GM18499 (cell line): ENCODE results near the gene RANBP9.

Experiments used
- ATAC-seq: cut with Tn5 transposase; IDR thresholded peaks from one replicate; pipeline ENCODE4 v1.9.1; 2021; ENCODE audit warnings: moderate number of reproducible peaks; ENCODE audit not compliant: insufficient read depth, unreplicated experiment

Gene RANBP9

GRCh38 chr6:13574149-13574570 lies 137.5 kb downstream of the RANBP9 start:
- ATAC-seq: peak; percentile 43

GRCh38 chr6:13573669-13574110 lies 137.9 kb downstream of the RANBP9 start:
- no peak for ATAC-seq

DNA sequence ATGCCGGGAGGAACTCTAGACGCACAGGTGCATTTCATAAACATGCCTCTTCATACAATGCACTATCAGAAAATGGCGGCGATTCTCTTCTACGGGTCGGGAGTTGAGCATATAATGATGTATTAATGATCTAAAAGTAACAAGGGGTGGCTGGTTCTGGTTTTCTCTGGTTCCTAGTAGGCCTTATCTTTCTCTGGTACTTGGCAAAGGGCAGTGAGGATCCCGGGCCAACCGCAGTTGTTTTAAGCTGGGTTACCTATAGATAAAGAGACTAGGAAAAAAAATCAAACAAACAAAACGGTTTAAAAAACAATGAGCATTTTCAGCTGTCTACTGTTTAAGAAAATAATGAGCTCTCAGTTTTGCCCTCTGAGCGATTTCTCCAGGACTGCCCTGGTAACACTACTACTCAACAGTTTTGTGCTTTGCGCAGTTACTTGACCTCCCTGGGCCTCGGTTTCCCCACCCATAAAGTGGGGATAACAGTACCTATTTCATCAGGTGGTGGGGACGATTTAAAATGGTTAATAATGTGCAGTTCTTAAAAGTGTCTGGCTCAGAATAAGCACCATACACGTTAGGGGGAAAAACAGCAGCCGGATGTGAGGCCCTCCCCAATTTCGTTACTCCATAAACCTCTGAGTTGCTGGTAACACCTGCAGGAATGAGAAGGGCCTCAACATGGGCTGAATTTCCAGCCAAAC lies 138.5 kb downstream of the RANBP9 start:
- no peak for ATAC-seq

DNA sequence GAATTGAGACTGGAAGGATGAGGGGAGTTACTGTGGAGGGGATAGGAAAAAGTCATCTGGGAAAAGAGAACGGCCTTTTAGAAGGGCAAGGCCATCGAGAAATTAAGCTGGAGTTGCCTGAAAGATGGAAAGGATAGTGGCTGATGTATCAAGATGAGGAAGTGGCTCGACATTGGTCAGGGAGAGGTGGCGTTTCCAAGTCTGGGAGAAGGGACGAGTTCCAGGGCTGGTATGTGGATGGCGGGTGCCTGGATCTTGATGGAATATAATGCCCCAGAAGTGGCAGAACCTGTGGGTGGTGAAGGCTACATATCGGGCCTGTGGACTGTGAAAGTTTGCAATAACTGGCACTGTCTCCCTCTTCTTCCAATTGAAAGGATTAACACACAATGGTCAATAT lies 139.4 kb downstream of the RANBP9 start:
- no peak for ATAC-seq
